ACHN (cell line): Measurements from ENCODE around the gene SPATA24.
A peak's percentile ranks its signal among the peaks of the same experiment; 100 is the strongest.
"Not testable (repeated sequence)": the region's sequence is repeated elsewhere in the genome, so short reads cannot be mapped to it uniquely, and the experiment has no call there.

Source experiments
- DNase-seq: peaks from one replicate; pipeline ENCODE4 v3.0.0-alpha.2; 2015
- in situ Hi-C: cut with HindIII; loops from 2 replicates; pipeline ENCODE4 v1.10.0; 2017; ENCODE audit warnings: low sequenced_read_pairs, low pct_ligation_motif_present, low pct_unique_long_range_greater_than_20kb

SPATA24 gene

DNA sequence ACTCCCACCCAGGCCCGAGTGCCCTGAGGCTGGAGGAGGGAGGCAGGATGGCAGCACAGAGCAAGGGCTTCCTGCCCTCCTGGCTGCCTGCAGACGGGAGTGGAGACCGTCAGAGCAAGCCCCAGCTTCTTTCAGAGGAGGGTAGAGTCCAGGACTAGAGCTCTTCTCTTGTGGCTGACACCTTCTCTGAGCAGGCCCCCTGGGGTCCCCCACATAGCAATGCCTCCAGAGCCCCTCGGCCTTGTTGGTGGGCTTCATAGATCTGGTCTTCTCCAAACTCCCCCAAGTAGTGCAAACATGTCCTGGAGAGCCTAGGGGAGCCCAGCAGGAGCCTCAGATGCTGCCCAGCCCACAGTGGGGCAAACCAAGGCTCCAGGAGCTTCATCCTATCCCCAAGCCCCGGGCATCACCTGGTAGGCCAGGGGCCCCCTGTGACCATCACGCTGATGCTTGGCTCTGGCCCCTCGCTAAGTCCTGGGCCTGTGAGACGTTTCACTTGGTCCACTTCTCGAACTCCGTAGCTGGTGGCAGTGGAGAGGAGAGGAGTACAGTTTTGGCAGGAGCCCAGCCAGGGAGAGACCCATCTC is 16.2 kb downstream of the SPATA24 start:
- in situ Hi-C loops: no loop called here
- no peak for DNase-seq

DNA sequence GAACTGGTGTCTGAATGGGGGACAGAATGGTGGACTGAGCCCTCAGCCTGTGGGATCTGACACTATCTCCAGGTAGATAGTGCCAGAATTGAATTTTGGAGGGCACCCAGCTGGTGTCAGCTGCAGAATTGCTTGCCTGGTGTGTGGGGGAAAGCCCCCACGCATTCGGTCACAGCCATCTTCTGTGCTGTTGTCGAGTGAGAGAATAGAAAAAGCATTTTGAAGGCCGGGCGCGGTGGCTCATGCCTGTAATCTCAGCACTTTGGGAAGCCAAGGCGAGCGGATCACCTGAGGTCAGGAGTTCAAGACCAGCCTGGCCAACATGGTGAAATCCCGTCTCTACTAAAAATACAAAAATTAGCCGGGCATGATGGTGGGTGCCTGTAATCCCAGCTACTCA is 16.9 kb downstream of the SPATA24 start:
- DNase-seq, in situ Hi-C loops: not testable (repeated sequence)

DNA sequence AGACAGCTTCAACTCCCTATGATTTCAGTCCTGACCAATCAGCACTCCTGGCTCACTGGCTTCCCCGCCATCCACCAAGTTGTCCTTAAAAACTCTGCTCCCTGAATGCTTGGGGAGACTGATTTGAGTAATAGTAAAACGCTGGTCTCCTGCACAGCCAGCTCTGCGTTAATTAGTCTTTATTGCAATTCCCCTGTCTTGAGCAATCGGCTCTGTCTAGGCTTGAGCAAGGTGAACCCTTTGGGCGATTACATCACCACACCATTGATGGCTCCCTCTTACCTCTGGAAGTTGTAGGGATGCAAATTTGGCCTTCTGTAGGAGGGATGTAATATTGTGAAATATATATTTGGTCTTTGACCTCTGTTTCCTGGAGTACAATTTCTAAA is 17.8 kb downstream of the SPATA24 start:
- no peak for DNase-seq
- in situ Hi-C loops: no loop called here

GRCh38 chr5:139385061-139386049 is 18.5 kb downstream of the SPATA24 start:
- no peak for DNase-seq
- in situ Hi-C loops: no loop called here

GRCh38 chr5:139384591-139385051 is 19.3 kb downstream of the SPATA24 start:
- in situ Hi-C loops: no loop called here
- no peak for DNase-seq

DNA sequence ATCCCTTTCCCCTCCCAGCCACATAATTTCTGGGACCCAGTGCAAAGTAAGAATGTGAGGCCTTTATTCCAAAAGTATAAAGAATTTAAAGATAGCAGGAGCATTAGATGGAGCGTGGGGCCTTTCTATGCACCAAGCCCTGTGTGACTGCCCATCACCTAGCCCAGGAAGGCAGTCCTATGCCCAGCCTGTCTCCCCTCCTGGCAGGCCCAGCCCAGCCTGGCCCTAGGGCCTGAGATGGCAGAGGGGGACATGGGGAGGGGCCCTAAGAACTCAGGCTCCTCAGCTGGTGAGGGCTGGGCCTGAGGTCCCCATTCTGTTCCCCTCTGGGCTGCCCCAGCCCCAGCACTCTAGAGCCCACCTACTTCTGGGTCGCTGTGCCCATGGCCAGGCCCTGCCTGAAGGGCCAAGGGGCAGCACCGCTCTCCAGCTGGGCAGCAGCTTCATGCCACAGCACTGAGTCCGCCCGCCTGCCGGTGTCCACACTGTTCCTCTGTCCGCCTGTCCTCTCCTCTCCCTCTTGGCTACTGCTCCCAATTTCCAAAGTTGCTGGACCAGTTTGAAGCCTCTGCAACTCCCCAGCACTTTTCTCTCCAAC is 19.8 kb downstream of the SPATA24 start:
- in situ Hi-C loops: no loop called here
- DNase-seq: no peak

- DNase-seq: peak; percentile 69
- in situ Hi-C loops: no loop called here
Observed at GRCh38 chr5:139383275-139383992, 20.5 kb downstream of the SPATA24 start, which contains the start of gene SLC23A1. TSS of gene SLC23A1 (minus strand) at chr5:139383297. CDS start at chr5:139383253, 44 bp downstream.

- no peak for DNase-seq
- in situ Hi-C loops: no loop called here
Observed at GRCh38 chr5:139382807-139383206, 21.1 kb downstream of the SPATA24 start.

GRCh38 chr5:139381837-139382761 is 21.8 kb downstream of the SPATA24 start:
- no peak for DNase-seq
- in situ Hi-C loops: no loop called here

DNA sequence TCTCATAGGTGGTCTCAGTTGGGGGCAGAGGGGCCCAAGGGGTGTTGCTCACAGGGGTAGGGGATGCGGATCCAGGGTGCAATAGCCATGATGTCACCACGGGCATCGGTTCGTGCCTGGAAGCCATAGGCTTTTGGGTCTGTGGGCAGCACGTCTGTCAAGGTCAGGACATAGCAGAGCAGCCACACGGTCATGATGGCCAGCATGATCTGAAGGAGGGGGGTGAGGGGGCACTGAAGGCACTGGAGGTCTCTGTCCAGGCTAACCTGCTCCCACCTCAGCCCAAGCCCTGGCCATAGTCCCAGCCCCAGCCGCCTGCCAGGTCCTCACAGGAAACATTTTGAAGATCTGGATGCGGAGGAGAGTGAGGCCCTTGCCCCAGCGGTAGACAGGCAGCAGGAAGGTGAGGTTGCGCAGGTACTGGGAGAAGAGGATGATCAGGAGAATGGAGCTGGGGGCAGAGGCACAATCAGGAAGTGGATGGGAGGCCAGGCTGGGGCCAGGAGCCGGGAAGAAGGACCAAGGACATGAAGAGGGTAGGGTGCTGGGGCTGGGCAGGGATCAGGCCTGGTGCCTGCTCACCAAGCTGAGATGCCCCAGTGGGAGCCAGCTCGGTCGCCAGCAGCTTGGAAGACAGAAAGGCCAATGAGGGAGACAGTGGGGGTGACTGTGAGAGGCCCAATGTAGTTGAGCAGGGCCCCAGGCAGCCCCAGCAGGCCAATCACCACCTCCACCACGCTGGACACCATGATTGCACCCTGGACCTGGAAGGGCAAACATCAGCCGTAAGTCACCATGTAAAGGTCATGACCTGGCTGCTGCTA is 24.1 kb downstream of the SPATA24 start:
- DNase-seq: no peak
- in situ Hi-C loops: no loop called here

GRCh38 chr5:139378941-139379361 is 24.9 kb downstream of the SPATA24 start:
- in situ Hi-C loops: no loop called here
- no peak for DNase-seq

- DNase-seq: no peak
- in situ Hi-C loops: no loop called here
Observed at GRCh38 chr5:139378101-139378825, 25.6 kb downstream of the SPATA24 start.

- DNase-seq: no peak
- in situ Hi-C loops: no loop called here
Observed at GRCh38 chr5:139377226-139377625, 26.7 kb downstream of the SPATA24 start.

DNA sequence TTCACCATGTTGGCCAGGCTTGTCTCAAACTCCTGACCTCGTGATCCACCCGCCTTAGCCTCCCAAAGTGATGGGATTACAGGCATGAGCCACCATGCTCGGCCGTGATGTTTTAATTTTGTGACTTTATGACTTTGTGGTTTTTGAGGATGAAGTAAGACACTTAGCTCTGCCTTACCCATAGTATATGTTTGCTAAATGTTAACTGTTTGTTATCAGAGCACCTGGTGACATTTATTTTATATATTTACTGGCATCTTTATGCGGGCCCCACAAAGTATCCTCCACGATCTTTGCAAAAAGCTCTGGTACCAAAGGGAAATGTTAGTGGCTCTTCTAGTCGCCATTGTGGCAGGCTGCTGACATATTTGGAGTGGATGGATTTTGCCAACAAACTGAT is 27.5 kb downstream of the SPATA24 start:
- no peak for DNase-seq
- in situ Hi-C loops: no loop called here

- in situ Hi-C loops: no loop called here
Observed at GRCh38 chr5:139374909-139375308, 29.0 kb downstream of the SPATA24 start.

More at GRCh38 chr5:139374909-139375308, 29.0 kb downstream of the SPATA24 start:
- DNase-seq: no peak
